Measurements from ENCODE around the gene OR2M3.
"Not testable (repeated sequence)": the region's sequence is repeated elsewhere in the genome, so short reads cannot be mapped to it uniquely, and the experiment has no call there.

OR2M3 gene

GRCh38 chr1:248196965-248197364 is at the start of gene OR2M3:
TSS of gene OR2M3 (plus strand) at chr1:248197265. CDS start at chr1:248203068, 5,803 bp downstream.
- no peak for DNase-seq

DNA sequence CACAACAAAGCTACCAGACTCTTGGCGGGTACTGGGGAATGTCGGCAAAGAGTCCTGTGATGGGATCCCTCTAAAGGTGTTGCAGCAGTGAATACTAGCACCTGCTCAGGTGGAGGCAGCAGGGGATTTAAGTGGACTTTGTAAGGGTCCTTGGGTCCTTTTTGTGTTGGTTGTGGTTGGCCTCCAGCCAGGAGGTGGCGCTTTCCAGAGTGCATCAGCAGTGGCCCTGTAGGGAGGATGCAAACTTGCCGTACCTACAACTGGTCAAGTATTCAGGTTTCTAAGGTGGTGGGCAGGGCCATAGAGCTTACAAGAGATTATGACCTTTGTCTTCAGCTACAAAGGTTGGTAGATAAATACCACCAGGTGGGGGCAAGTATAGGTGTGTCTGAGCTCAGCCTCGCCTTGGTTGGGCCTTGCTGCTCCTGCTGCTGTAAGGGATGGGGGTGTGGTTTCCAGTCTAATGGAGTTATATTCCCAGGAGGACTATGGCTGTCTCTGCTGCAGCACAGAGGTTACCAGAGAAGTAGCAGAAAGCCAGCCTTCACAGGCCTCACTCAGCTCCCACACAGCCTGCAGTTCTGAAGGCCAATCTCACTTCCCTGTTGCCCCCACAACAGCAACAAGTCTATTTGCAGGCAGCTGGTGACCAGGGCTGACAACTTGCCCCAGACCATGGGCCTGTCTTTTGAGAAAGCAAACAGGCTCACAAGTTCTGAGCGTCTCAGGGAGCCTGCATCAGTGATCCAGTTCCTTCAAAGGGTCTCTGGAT is 44.8 kb upstream of the OR2M3 start:
- no peak for DNase-seq

- no peak for DNase-seq
These were observed 41.1 kb upstream of the OR2M3 start for GRCh38 chr1:248155927-248156326.

- DNase-seq, result no peak
These were observed 38.3 kb upstream of the OR2M3 start for GRCh38 chr1:248158758-248159157.

GRCh38 chr1:248164031-248164430 is 33.0 kb upstream of the OR2M3 start:
- DNase-seq, result no peak

DNA sequence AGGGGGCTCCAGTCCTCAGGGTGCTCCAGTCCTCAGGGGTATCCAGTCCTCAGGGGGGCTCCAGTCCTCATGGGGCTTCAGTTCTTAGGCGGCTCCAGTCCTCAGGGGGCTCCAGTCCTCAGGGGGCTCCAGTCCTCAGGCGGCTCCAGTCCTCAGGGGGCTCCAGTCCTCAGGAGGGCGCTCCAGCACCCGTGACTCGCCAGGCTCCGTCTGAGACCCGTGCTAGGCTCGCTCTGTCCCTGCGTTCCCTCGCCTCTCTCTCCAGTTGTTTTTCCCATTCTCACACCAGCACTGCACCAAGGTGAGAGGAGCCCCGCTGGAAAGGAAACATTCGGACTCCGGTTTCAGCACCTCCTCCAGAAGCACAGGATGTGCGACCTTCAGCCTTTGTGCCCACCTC is 31.9 kb upstream of the OR2M3 start:
- peak; percentile 33 to 56 for DNase-seq

- DNase-seq, result no peak
These were observed 22.5 kb upstream of the OR2M3 start, which contains the start of gene OR2M2 for GRCh38 chr1:248174521-248174920. TSS of gene OR2M2 (plus strand) at chr1:248174821. CDS start at chr1:248179986, 5,165 bp downstream.

DNA sequence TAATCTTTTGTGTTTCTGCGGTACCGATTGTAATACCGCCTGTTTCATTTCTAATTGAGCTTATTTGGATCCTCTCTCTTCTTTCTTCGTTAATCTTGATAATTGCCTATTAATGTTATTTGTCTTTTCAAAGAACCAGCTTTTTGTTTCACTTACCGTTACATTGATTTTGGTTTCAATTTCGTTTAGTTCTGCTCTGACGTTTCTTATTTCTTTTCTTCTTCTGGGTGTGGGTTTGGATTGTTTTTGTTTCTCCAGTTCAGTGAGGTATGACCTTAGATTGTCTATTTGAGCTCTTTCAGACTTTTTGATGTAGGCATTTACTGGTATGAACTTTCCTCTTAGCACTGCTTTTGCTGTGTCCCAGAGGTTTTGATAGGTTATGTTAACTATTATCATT is 13.1 kb upstream of the OR2M3 start:
- no peak for DNase-seq

DNA sequence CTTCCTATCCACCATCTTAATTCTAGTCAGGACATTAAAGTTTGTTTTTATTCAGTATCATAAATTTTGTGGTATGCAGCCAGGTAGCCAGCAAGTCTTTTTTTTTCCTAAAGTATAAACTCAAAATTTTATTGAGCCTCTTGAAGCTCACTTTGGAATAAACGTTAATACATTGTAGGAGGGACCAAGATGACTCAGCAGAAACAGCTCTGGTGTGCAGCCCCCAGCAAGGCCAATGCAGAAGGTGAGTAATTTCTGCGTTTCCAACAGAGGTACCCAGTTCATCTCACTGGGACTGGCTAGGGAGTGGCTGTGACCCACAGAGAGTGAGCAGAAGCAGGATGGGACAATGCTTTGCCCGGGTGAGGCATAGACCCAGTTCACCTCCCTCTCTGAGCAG is 9.7 kb upstream of the OR2M3 start:
- DNase-seq, result no peak

DNA sequence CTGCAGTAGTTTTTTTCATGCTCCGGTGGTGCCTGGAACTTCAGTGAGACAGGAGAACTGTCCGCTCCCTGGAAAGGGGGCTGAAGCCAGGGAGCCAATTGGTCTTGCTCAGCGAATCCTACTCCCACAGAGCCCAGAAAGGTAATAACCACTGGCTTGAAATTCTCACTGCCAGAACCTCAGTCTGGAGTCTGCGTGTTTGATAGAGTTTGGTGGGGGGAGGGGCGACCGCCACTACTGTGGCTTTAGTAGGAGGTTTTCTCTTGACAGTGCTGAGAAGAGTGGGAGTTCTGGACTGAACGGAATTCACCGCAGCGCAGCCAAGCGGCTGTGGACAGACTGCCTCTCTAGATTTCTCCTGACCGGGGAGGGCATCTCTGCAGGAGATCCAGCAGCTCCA is 8.0 kb upstream of the OR2M3 start:
- no peak for DNase-seq

DNA sequence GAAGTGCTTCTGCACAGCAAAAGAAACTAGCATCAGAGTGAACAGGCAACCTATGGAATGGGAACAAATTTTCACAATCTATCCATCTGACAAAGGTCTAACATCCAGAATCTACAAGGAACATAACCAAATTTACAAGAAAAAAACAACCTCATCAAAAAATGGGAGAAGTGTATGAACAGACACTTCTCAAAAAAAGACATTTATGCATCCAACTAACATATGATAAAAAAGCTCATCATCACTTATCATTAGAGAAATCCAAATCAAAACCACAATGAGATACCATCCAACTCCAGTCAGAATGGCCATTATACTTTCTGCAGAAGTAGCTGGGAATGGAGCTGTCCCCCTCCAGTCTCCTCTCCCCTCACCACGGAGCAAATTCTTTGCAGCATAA is 2.9 kb upstream of the OR2M3 start:
- no peak for DNase-seq

DNA sequence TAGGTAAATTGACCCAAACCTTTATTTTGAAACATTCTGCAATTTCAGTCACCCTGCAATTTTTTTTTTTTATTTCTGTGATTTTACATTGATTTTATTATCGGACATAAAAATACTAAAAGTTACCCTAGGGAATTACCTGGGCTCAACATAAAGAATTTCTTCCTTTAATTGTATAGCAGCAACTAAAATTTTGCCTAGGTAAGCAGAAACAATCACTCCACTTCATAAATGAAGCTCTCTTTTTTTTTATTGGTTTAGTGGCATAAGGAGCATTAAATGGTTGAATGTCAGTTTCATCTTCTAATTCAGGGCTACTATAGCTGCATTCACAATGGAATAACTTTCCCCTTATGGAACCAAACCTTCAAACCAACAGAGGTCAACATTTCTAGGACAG is 18.8 kb downstream of the OR2M3 start:
- DNase-seq, result no peak

- DNase-seq, result no peak
These were observed 28.5 kb downstream of the OR2M3 start for GRCh38 chr1:248225537-248225936.

DNA sequence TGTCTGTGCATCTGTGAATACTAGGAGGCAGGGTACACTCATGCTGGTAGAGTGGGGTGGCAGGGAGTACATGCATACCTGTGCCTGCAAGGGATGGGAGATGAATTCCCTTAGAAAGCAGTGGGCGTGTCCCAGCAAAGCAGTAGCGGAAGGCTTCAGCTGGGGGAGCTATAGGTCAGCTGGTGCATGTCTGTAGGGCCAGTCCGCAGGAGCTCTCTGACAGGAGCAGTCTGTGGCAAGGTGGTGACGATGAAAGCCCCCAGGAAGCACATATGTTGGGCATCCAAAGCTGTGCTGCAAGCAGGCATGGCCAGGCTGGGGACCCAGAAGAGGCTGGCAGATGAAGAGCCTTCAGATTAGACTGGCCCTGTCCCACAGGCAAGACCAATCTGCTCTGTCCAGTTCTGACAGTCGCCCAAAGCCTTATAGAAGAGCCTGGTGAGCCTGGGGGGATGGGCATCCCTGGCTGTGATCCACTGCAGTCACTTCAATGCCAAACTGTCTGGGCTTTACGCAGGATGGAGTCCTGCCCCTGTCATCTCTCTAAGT is 32.4 kb downstream of the OR2M3 start:
- DNase-seq, result no peak

GRCh38 chr1:248231117-248231516 is 34.1 kb downstream of the OR2M3 start, which contains the start of gene OR2M4:
TSS of gene OR2M4 (plus strand) at chr1:248231417. CDS start at chr1:248238929, 7,512 bp downstream.
- DNase-seq, result no peak

- no peak for DNase-seq
These were observed 42.4 kb downstream of the OR2M3 start for GRCh38 chr1:248239478-248239877.

GRCh38 chr1:248243204-248243603 is 46.1 kb downstream of the OR2M3 start:
- DNase-seq, result peak; percentile 18 to 27

GRCh38 chr1:248259309-248259708 is 62.2 kb downstream of the OR2M3 start:
- not testable (repeated sequence) for DNase-seq
